Activated CD4-positive, alpha-beta T cell treated with anti-CD3 and anti-CD28 coated beads for 36 hours (primary cell): ENCODE data around the gene CNPPD1. TPM values are rescaled to one million over a fixed set of nuclear protein-coding genes. Genes with fewer than 3 reads are reported as not detected.
A peak's percentile ranks its signal among the peaks of the same experiment; 100 is the strongest.

ENCODE experiments used
- ATAC-seq: fragments of 200-7000 bp; cut with Tn5 transposase; one replicate; pipeline ENCODE4 v1.10.0; 2021; ENCODE audit warnings: mild to moderate bottlenecking, moderate library complexity
- CTCF ChIA-PET: fragments of 350-600 bp; sonication (Branson Sonifier 250); formaldehyde crosslinking; loops from one replicate; lab custom pipeline; 2021; ENCODE audit warnings: antibody characterized with exemption; lab: Charles Lee
- POLR2A ChIA-PET: fragments of 350-600 bp; sonication (Branson Sonifier 250); formaldehyde crosslinking; loops from one replicate; lab custom pipeline; 2021; ENCODE audit warnings: antibody characterized with exemption, inconsistent platforms; lab: Charles Lee
- DNase-seq: peaks from one replicate; pipeline ENCODE4 v3.0.0-alpha.2; 2020
- H3K27ac Mint-ChIP-seq: one replicate; pipeline ENCODE4 v1.8.0; 2021; ENCODE audit warnings: mixed read lengths
- H3K27me3 Mint-ChIP-seq: one replicate; pipeline ENCODE4 v1.8.0; 2021; ENCODE audit warnings: mixed read lengths
- H3K36me3 Mint-ChIP-seq: one replicate; pipeline ENCODE4 v1.8.0; 2021; ENCODE audit warnings: low read depth, mixed read lengths
- H3K4me1 Mint-ChIP-seq: one replicate; pipeline ENCODE4 v1.8.0; 2021; ENCODE audit warnings: mixed read lengths
- H3K4me3 Mint-ChIP-seq: one replicate; pipeline ENCODE4 v1.8.0; 2021; ENCODE audit warnings: mild to moderate bottlenecking, moderate library complexity, mixed read lengths
- H3K9me3 Mint-ChIP-seq: one replicate; pipeline ENCODE4 v1.8.0; 2021; ENCODE audit warnings: low read depth, mixed read lengths
- intact Hi-C, 2 experiments: fragments of 100-400 bp; cut with DNase I in 1 of 2; cut with micrococcal nuclease in 1 of 2; formaldehyde crosslinking; loops; one replicate each; pipeline versions ENCODE4 v1.14.2 to v1.15.1; 2022 to 2024; cut with DNase I, micrococcal nuclease
- total RNA-seq, 2 experiments: library from RNA; stranded (reverse); gene quantifications; one replicate each; pipeline ENCODE4 v1.2.3, GENCODE V29; 2021

CNPPD1 gene
- 10 to 100 TPM; 38.7 to 41.4 TPM for total RNA-seq

GRCh38 chr2:219176818-219177551 is at the start of gene CNPPD1:
TSS of gene CNPPD1 (minus strand) at chr2:219176925. CDS start at chr2:219176828, 97 bp downstream.
- H3K27ac Mint-ChIP-seq = peak within 1 kb of the TSS; percentile 97
- peaks cover 37% of the 10 kb centered on the region for H3K36me3 Mint-ChIP-seq

GRCh38 chr2:219225350-219225749 is 48.6 kb upstream of the CNPPD1 start:
- Mint-ChIP-seq H3K4me1 (peaks cover 17% of the 10 kb centered on the region), H3K4me3 (no peak overlapping the region), H3K27me3 (no peaks in the 10 kb centered on the region), H3K9me3 (no peaks in the 10 kb centered on the region), H3K27ac (no peak overlapping the region), H3K36me3 (peaks cover 63% of the 10 kb centered on the region)
- ATAC-seq (no peak), DNase-seq (no peak)
- POLR2A ChIA-PET = no interaction called here
- CTCF ChIA-PET = interaction anchor here (1.2 kb wide), 1 partner anchor 55 kb away, joined by 4 read pairs; no protein-coding TSS in a partner anchor
- intact Hi-C loops = no loop called here

More at GRCh38 chr2:219176818-219177551, at the start of gene CNPPD1:
- Mint-ChIP-seq H3K27me3 (no peaks in the 10 kb centered on the region), H3K9me3 (no peaks in the 10 kb centered on the region), H3K4me1 (peaks cover 50% of the 10 kb centered on the region), H3K4me3 (peak within 1 kb of the TSS; percentile 86)
- DNase-seq (peak; percentile 93), ATAC-seq (peak; percentile 81)
- intact Hi-C loops = loop anchor here (1.0 to 5.0 kb wide), 15 partner anchors 17 to 781 kb away; partner anchors contain the start of genes DNAJB2 (in 2 of the 2), NHEJ1 (in 2 of the 2), ABCB6 (in 1 of the 2) and ANKZF1 (in 1 of the 2)
- ChIA-PET CTCF (interaction anchor here (0.6 to 3.1 kb wide), 16 partner anchors 14 to 197 kb away, joined by 3 to 29 read pairs (median 5); partner anchors contain the start of genes ABCB6, DNAJB2, NHEJ1 and ZFAND2B), POLR2A (interaction anchor here (0.7 to 1.4 kb wide), 5 partner anchors 29 to 118 kb away, joined by 3 to 8 read pairs (median 5); partner anchors contain the start of genes ANKZF1, ATG9A, TUBA4A and TUBA4B)

- H3K27ac Mint-ChIP-seq = no peak overlapping the region
- DNase-seq = no peak
- no peaks in the 10 kb centered on the region for H3K9me3 Mint-ChIP-seq
- ChIA-PET POLR2A (no interaction called here), CTCF (interaction anchor here (1.2 kb wide), 1 partner anchor 53 kb away, joined by 4 read pairs; no protein-coding TSS in a partner anchor)
- peaks cover 67% of the 10 kb centered on the region for H3K36me3 Mint-ChIP-seq
- peaks cover 27% of the 10 kb centered on the region for H3K4me1 Mint-ChIP-seq
- H3K4me3 Mint-ChIP-seq = no peak overlapping the region
- no peak for ATAC-seq
- H3K27me3 Mint-ChIP-seq = no peaks in the 10 kb centered on the region
- intact Hi-C loops = no loop called here
Observed at GRCh38 chr2:219223831-219224610, 47.3 kb upstream of the CNPPD1 start.

GRCh38 chr2:219221957-219222518 is 45.3 kb upstream of the CNPPD1 start:
- ChIA-PET POLR2A (no interaction called here), CTCF (interaction anchor here (0.7 to 2.4 kb wide), 5 partner anchors 51 to 187 kb away, joined by 3 to 7 read pairs (median 5); partner anchors contain the start of gene NHEJ1)
- Mint-ChIP-seq H3K27ac (no peak overlapping the region), H3K4me3 (no peak overlapping the region), H3K4me1 (peaks cover 23% of the 10 kb centered on the region), H3K36me3 (peaks cover 57% of the 10 kb centered on the region), H3K9me3 (no peaks in the 10 kb centered on the region), H3K27me3 (no peaks in the 10 kb centered on the region)
- intact Hi-C loops = no loop called here
- no peak for ATAC-seq
- DNase-seq = no peak

- Mint-ChIP-seq H3K9me3 (no peaks in the 10 kb centered on the region), H3K4me3 (no peak overlapping the region), H3K27me3 (no peaks in the 10 kb centered on the region), H3K27ac (no peak overlapping the region), H3K4me1 (peaks cover 24% of the 10 kb centered on the region), H3K36me3 (peaks cover 55% of the 10 kb centered on the region)
- ChIA-PET POLR2A (interaction anchor here (0.7 kb wide), 1 partner anchor 32 kb away, joined by 3 read pairs; the partner anchor contains the start of gene TUBA4B), CTCF (interaction anchor here (0.6 to 2.8 kb wide), 4 partner anchors 23 to 61 kb away, joined by 3 to 15 read pairs (median 6); partner anchors contain the start of gene NHEJ1)
- no peak for ATAC-seq
- no peak for DNase-seq
- intact Hi-C loops = no loop called here
Observed at GRCh38 chr2:219220652-219221402, 44.1 kb upstream of the CNPPD1 start.

- H3K4me3 Mint-ChIP-seq = no peak overlapping the region
- H3K4me1 Mint-ChIP-seq = peaks cover 24% of the 10 kb centered on the region
- DNase-seq (no peak), ATAC-seq (no peak)
- H3K27ac Mint-ChIP-seq = no peak overlapping the region
- intact Hi-C loops = loop anchor here (1.0 to 2.0 kb wide), 5 partner anchors 9 to 75 kb away; partner anchors contain the start of genes ANKZF1 (in 2 of the 2), ATG9A (in 2 of the 2), DNAJB2 (in 1 of the 2) and NHEJ1 (in 1 of the 2)
- POLR2A ChIA-PET = interaction anchor here (0.7 to 2.8 kb wide), 2 partner anchors 13 to 33 kb away, joined by 3 to 8 read pairs; partner anchors contain the start of genes TUBA4B and ZFAND2B
- H3K36me3 Mint-ChIP-seq = peaks cover 48% of the 10 kb centered on the region
- H3K9me3 Mint-ChIP-seq = no peaks in the 10 kb centered on the region
- H3K27me3 Mint-ChIP-seq = no peaks in the 10 kb centered on the region
- CTCF ChIA-PET = interaction anchor here (0.7 to 2.8 kb wide), 7 partner anchors 10 to 340 kb away, joined by 3 to 15 read pairs (median 7); partner anchors contain the start of genes ANKZF1, ATG9A, CNPPD1 and NHEJ1
Observed at GRCh38 chr2:219219784-219220532, 43.2 kb upstream of the CNPPD1 start.

- no peaks in the 10 kb centered on the region for H3K9me3 Mint-ChIP-seq
- ChIA-PET POLR2A (interaction anchor here (1.0 to 2.8 kb wide), 4 partner anchors 10 to 33 kb away, joined by 3 to 8 read pairs (median 4); partner anchors contain the start of genes GLB1L, STK16 and ZFAND2B), CTCF (interaction anchor here (0.6 to 3.0 kb wide), 12 partner anchors 11 to 949 kb away, joined by 3 to 15 read pairs (median 6); partner anchors contain the start of genes AAMP, ANKZF1, ATG9A and CNPPD1)
- ATAC-seq = peak; percentile 89
- no peaks in the 10 kb centered on the region for H3K27me3 Mint-ChIP-seq
- H3K36me3 Mint-ChIP-seq = peaks cover 45% of the 10 kb centered on the region
- H3K27ac Mint-ChIP-seq = peak within 1 kb of the TSS; percentile 74
- H3K4me3 Mint-ChIP-seq = peak within 1 kb of the TSS; percentile 83
- intact Hi-C loops = loop anchor here (1.0 to 2.0 kb wide), 9 partner anchors 10 to 76 kb away; partner anchors contain the start of genes ANKZF1 (in 2 of the 2), ATG9A (in 2 of the 2), DNAJB2 (in 2 of the 2) and NHEJ1 (in 2 of the 2)
- DNase-seq = peak; percentile 94
- H3K4me1 Mint-ChIP-seq = peaks cover 24% of the 10 kb centered on the region
Observed at GRCh38 chr2:219218732-219219701, 42.3 kb upstream of the CNPPD1 start, which contains the start of gene ABCB6. TSS of gene ABCB6 (minus strand) at chr2:219218958. CDS start at chr2:219218673, 285 bp downstream.

GRCh38 chr2:219218217-219218731 is 41.5 kb upstream of the CNPPD1 start:
- peak; percentile 64 for DNase-seq
- CTCF ChIA-PET = interaction anchor here (0.6 to 3.0 kb wide), 12 partner anchors 9 to 948 kb away, joined by 3 to 15 read pairs (median 6); partner anchors contain the start of genes AAMP, ANKZF1, ATG9A and CNPPD1
- Mint-ChIP-seq H3K9me3 (no peaks in the 10 kb centered on the region), H3K4me1 (peaks cover 24% of the 10 kb centered on the region), H3K27ac (peak overlapping the region; percentile 74), H3K27me3 (no peaks in the 10 kb centered on the region), H3K36me3 (peaks cover 40% of the 10 kb centered on the region), H3K4me3 (peak overlapping the region; percentile 83)
- intact Hi-C loops = loop anchor here (1.0 to 2.0 kb wide), 7 partner anchors 12 to 77 kb away; partner anchors contain the start of genes DNAJB2 (in 2 of the 2), NHEJ1 (in 2 of the 2) and ZFAND2B (in 1 of the 2)
- ATAC-seq = peak; percentile 42
- POLR2A ChIA-PET = interaction anchor here (0.6 to 2.8 kb wide), 6 partner anchors 9 to 36 kb away, joined by 3 to 8 read pairs (median 4); partner anchors contain the start of genes GLB1L, STK16, TUBA4A and ZFAND2B
